ENCODE measurements around the gene AP3M1. TPM values are rescaled to one million over a fixed set of nuclear protein-coding genes. Genes with fewer than 3 reads are reported as not detected.
A peak's percentile ranks its signal among the peaks of the same experiment; 100 is the strongest.

Gene AP3M1
- total RNA-seq (2014; rRNA removed; shearing (Covaris generic)) (22.4 and 35.6 TPM in 2 replicates), polyA plus RNA-seq (2016; fragmentation: Nextera tagmentation; extraction: Ambion mirVana) (29.1 and 33.4 TPM in 2 replicates)

GRCh38 chr10:74150204-74150989, at the start of gene AP3M1:
TSS of gene AP3M1 (minus strand) at chr10:74150828. CDS start at chr10:74138379, 12,449 bp downstream.
- H3F3A ChIP-seq (ENCODE audit: insufficient read depth) = peaks cover 15% of the 10 kb centered on the region
- no peaks in the 10 kb centered on the region for H3K36me3 ChIP-seq (ENCODE audit: low read depth)
- peak within 1 kb of the TSS; percentile 83 for H3K9ac ChIP-seq
- in situ Hi-C loops (cut with MboI) = no loop called here
- peak within 1 kb of the TSS; percentile 93 for H3K4me2 ChIP-seq (ENCODE audit: unreplicated experiment)
- peak; percentile 90 for DNase-seq
- H2AFZ ChIP-seq = peak within 1 kb of the TSS; percentile 77
- H3K9me2 ChIP-seq (ENCODE audit: insufficient read depth) = no peaks in the 10 kb centered on the region
- H4K20me1 ChIP-seq (ENCODE audit: insufficient read depth) = no peaks in the 10 kb centered on the region; the same call in 1 of the 2 replicates
- TF ChIP-seq EZH2phosphoT487 (IDR thresholded peaks at IDR 0.05; ENCODE audit: insufficient read depth, low read depth) (no peak), EZH2 (IDR thresholded peaks at IDR 0.05; ENCODE audit: insufficient read depth, poor library complexity, severe bottlenecking) (no peak)
- peaks cover 28% of the 10 kb centered on the region for H3K4me1 ChIP-seq (ENCODE audit: insufficient read depth)
- H3K27me3 ChIP-seq (replicated peaks; ENCODE audit: insufficient read depth) = no peaks in the 10 kb centered on the region
- no peaks in the 10 kb centered on the region for H3K9me3 ChIP-seq (ENCODE audit: low read depth)
- peaks cover 69% of the 10 kb centered on the region for H3K79me2 ChIP-seq (ENCODE audit: insufficient read depth)
- 1% methylated on average over 31 to 32 of the region's 32 CpGs for WGBS, 2 experiments (ENCODE audit: low coverage in 1 of 2, low lambda C conversion rate in 2 of 2, missing lambda C conversion rate in 2 of 2)
- peak within 1 kb of the TSS; percentile 97 for H3K4me3 ChIP-seq
- H3K27ac ChIP-seq = peak within 1 kb of the TSS; percentile 79

GRCh38 chr10:74199315-74199714, 48.7 kb upstream of the AP3M1 start:
- in situ Hi-C loops (cut with MboI) = no loop called here
- no peak for TF ChIP-seq EZH2 (IDR thresholded peaks at IDR 0.05; ENCODE audit: insufficient read depth, poor library complexity, severe bottlenecking)
- no peak for TF ChIP-seq EZH2phosphoT487 (IDR thresholded peaks at IDR 0.05; ENCODE audit: insufficient read depth, low read depth)
- H3K9me3 ChIP-seq (ENCODE audit: low read depth) = no peaks in the 10 kb centered on the region
- peaks cover 8% of the 10 kb centered on the region; the same call in 1 of the 2 replicates for H3K36me3 ChIP-seq (ENCODE audit: low read depth)
- no peak overlapping the region for H2AFZ ChIP-seq
- 0 out of 2 replicates have a peak, but pooled peaks cover 4% of the 10 kb centered on the region for H3K9me2 ChIP-seq (ENCODE audit: insufficient read depth)
- no peak overlapping the region for H3K9ac ChIP-seq
- H3K27me3 ChIP-seq (replicated peaks; ENCODE audit: insufficient read depth) = no peaks in the 10 kb centered on the region
- peaks cover 13% of the 10 kb centered on the region for H3K4me1 ChIP-seq (ENCODE audit: insufficient read depth)
- H3K4me3 ChIP-seq = no peak overlapping the region
- H3F3A ChIP-seq (ENCODE audit: insufficient read depth) = peaks cover 23% of the 10 kb centered on the region; the same call in 1 of the 2 replicates
- no peak overlapping the region for H3K4me2 ChIP-seq (ENCODE audit: unreplicated experiment)
- no peaks in the 10 kb centered on the region for H4K20me1 ChIP-seq (ENCODE audit: insufficient read depth)
- WGBS, 2 experiments (ENCODE audit: low coverage in 1 of 2, low lambda C conversion rate in 2 of 2, missing lambda C conversion rate in 2 of 2) = 97 to 98% methylated on average over 4 of the region's 4 CpGs
- DNase-seq = no peak
- H3K79me2 ChIP-seq (ENCODE audit: insufficient read depth) = peaks cover 96% of the 10 kb centered on the region
- no peak overlapping the region for H3K27ac ChIP-seq

- Histone ChIP-seq H4K20me1 (ENCODE audit: insufficient read depth) (no peaks in the 10 kb centered on the region), H3K4me3 (no peak overlapping the region), H3F3A (ENCODE audit: insufficient read depth) (peaks cover 53% of the 10 kb centered on the region), H3K4me2 (ENCODE audit: unreplicated experiment) (peak overlapping the region; percentile 33), H3K79me2 (ENCODE audit: insufficient read depth) (peaks cover 90% of the 10 kb centered on the region), H3K27ac (peak overlapping the region; percentile 21; the same call in 1 of the 2 replicates), H3K9me3 (ENCODE audit: low read depth) (no peaks in the 10 kb centered on the region), H3K36me3 (ENCODE audit: low read depth) (no peaks in the 10 kb centered on the region), H3K27me3 (replicated peaks; ENCODE audit: insufficient read depth) (no peaks in the 10 kb centered on the region), H3K9me2 (ENCODE audit: insufficient read depth) (no peaks in the 10 kb centered on the region), H3K4me1 (ENCODE audit: insufficient read depth) (peaks cover 32% of the 10 kb centered on the region), H3K9ac (no peak overlapping the region), H2AFZ (no peak overlapping the region)
- in situ Hi-C loops (cut with MboI) = no loop called here
- TF ChIP-seq EZH2phosphoT487 (IDR thresholded peaks at IDR 0.05; ENCODE audit: insufficient read depth, low read depth) (no peak), EZH2 (IDR thresholded peaks at IDR 0.05; ENCODE audit: insufficient read depth, poor library complexity, severe bottlenecking) (no peak)
- DNase-seq = peak; percentile 71
- WGBS, 2 experiments (ENCODE audit: low coverage in 1 of 2, low lambda C conversion rate in 2 of 2, missing lambda C conversion rate in 2 of 2) = 26% methylated on average over 3 of the region's 3 CpGs
These were observed 44.4 kb upstream of the AP3M1 start for GRCh38 chr10:74194999-74195398.

- H3K4me1 ChIP-seq (ENCODE audit: insufficient read depth) = peaks cover 35% of the 10 kb centered on the region
- peaks cover 88% of the 10 kb centered on the region for H3K79me2 ChIP-seq (ENCODE audit: insufficient read depth)
- no peak overlapping the region for H2AFZ ChIP-seq
- H3K9ac ChIP-seq = no peak overlapping the region
- in situ Hi-C loops (cut with MboI) = no loop called here
- no peaks in the 10 kb centered on the region for H3K36me3 ChIP-seq (ENCODE audit: low read depth)
- DNase-seq = peak; percentile 69
- no peak overlapping the region for H3K4me3 ChIP-seq
- peaks cover 56% of the 10 kb centered on the region for H3F3A ChIP-seq (ENCODE audit: insufficient read depth)
- H3K9me3 ChIP-seq (ENCODE audit: low read depth) = no peaks in the 10 kb centered on the region
- WGBS, 2 experiments (ENCODE audit: low coverage in 1 of 2, low lambda C conversion rate in 2 of 2, missing lambda C conversion rate in 2 of 2) = 49 to 55% methylated on average over 3 of the region's 3 CpGs
- no peak for TF ChIP-seq EZH2 (IDR thresholded peaks at IDR 0.05; ENCODE audit: insufficient read depth, poor library complexity, severe bottlenecking)
- TF ChIP-seq EZH2phosphoT487 (IDR thresholded peaks at IDR 0.05; ENCODE audit: insufficient read depth, low read depth) = no peak
- peak overlapping the region; percentile 21; the same call in 1 of the 2 replicates for H3K27ac ChIP-seq
- no peaks in the 10 kb centered on the region for H3K27me3 ChIP-seq (replicated peaks; ENCODE audit: insufficient read depth)
- no peaks in the 10 kb centered on the region for H3K9me2 ChIP-seq (ENCODE audit: insufficient read depth)
- peak overlapping the region; percentile 33 for H3K4me2 ChIP-seq (ENCODE audit: unreplicated experiment)
- no peaks in the 10 kb centered on the region for H4K20me1 ChIP-seq (ENCODE audit: insufficient read depth)
These were observed 43.9 kb upstream of the AP3M1 start for GRCh38 chr10:74194545-74194944.

All from GM23248 (cell line).